GM21528 (cell line): ENCODE measurements around the gene FBXO36.
"Not testable (repeated sequence)": the region's sequence is repeated elsewhere in the genome, so short reads cannot be mapped to it uniquely, and the experiment has no call there.

Experiments used
- ATAC-seq: cut with Tn5 transposase; IDR thresholded peaks from one replicate; pipeline ENCODE4 v1.9.1; 2021; ENCODE audit warnings: mild to moderate bottlenecking, moderate library complexity; ENCODE audit not compliant: unreplicated experiment, low FRiP score

FBXO36 gene

GRCh38 chr2:229956491-229956890, 34.2 kb downstream of the FBXO36 start:
- ATAC-seq: no peak

GRCh38 chr2:229963596-229963995, 41.3 kb downstream of the FBXO36 start:
- ATAC-seq: not testable (repeated sequence)

- ATAC-seq: no peak
Measured at GRCh38 chr2:229969921-229970320, 47.6 kb downstream of the FBXO36 start.

GRCh38 chr2:229970406-229970805, 48.1 kb downstream of the FBXO36 start:
- ATAC-seq: no peak

GRCh38 chr2:229971298-229971790, 49.0 kb downstream of the FBXO36 start:
- no peak for ATAC-seq

- ATAC-seq: no peak
Measured at GRCh38 chr2:229974266-229974665, 52.0 kb downstream of the FBXO36 start.

- no peak for ATAC-seq
Measured at GRCh38 chr2:229980431-229981184, 58.3 kb downstream of the FBXO36 start.

GRCh38 chr2:229993236-229993635, 70.9 kb downstream of the FBXO36 start:
- no peak for ATAC-seq

GRCh38 chr2:229996320-229996719, 74.0 kb downstream of the FBXO36 start:
- ATAC-seq: no peak

- no peak for ATAC-seq
Measured at GRCh38 chr2:229997565-229997964, 75.3 kb downstream of the FBXO36 start.

- peak; percentile 94 for ATAC-seq
Measured at GRCh38 chr2:230000118-230000841, 78.0 kb downstream of the FBXO36 start.

- peak; percentile 72 for ATAC-seq
Measured at GRCh38 chr2:230007931-230008707, 85.8 kb downstream of the FBXO36 start.

- no peak for ATAC-seq
Measured at GRCh38 chr2:230008708-230009066, 86.4 kb downstream of the FBXO36 start.

GRCh38 chr2:230010501-230010900, 88.2 kb downstream of the FBXO36 start:
- ATAC-seq: no peak

- ATAC-seq: no peak
Measured at GRCh38 chr2:230011617-230012016, 89.3 kb downstream of the FBXO36 start.

- ATAC-seq: no peak
Measured at GRCh38 chr2:230012267-230012884, 90.1 kb downstream of the FBXO36 start.

- ATAC-seq: no peak
Measured at GRCh38 chr2:230016844-230017243, 94.5 kb downstream of the FBXO36 start.

- ATAC-seq: no peak
Measured at GRCh38 chr2:230018153-230018552, 95.8 kb downstream of the FBXO36 start.

- no peak for ATAC-seq
Measured at GRCh38 chr2:230019742-230020141, 97.4 kb downstream of the FBXO36 start.

GRCh38 chr2:230023313-230023712, 101.0 kb downstream of the FBXO36 start:
- ATAC-seq: no peak

GRCh38 chr2:230042195-230042594, 119.9 kb downstream of the FBXO36 start:
- no peak for ATAC-seq
